K562 (cell line): ENCODE data around the gene TRIP12.

Source experiments
- ATF4 ChIP-seq: fragments of 450-650 bp; formaldehyde crosslinking; IDR thresholded peaks from 2 replicates; pipeline ENCODE4 v1.4.0; 2022; ENCODE audit warnings: mild to moderate bottlenecking, moderate library complexity
- BCL6 ChIP-seq: fragments of 250-450 bp; sonication (Bioruptor Pico); IDR thresholded peaks from 2 replicates; pipeline ENCODE4 v1.4.0; 2020
- GTF2F1 ChIP-seq: IDR thresholded peaks from 2 replicates; pipeline ENCODE4 v1.6.1; 2011; ENCODE audit warnings: low read depth, low read length, improper control_type of control experiment
- JUND ChIP-seq, 2 experiments: IDR thresholded peaks; 2 replicates in 1 of 2; 3 replicates in 1 of 2; pipeline ENCODE4 v1.6.1; 2011; ENCODE audit warnings: borderline replicate concordance in 2 of 2, low read depth in 2 of 2, low read length in 2 of 2, improper control_type of control experiment in 1 of 2, missing biosample characterization in 1 of 2, missing genetic modification characterization in 1 of 2, missing genetic modification reagents in 1 of 2
- RFX5 ChIP-seq: IDR thresholded peaks from 2 replicates; pipeline ENCODE4 v1.6.1; 2011; ENCODE audit warnings: low read depth, mild to moderate bottlenecking, improper control_type of control experiment, low read length
- SREBF1 ChIP-seq: fragments of 150-350 bp; IDR thresholded peaks from 2 replicates; pipeline ENCODE4 v1.6.1; 2014; ENCODE audit warnings: antibody characterized with exemption, low read depth, low read length, borderline replicate concordance
- TAF1 ChIP-seq: IDR thresholded peaks from 2 replicates; pipeline ENCODE4 v1.6.1; 2011; ENCODE audit warnings: mild to moderate bottlenecking, low read length, moderate library complexity; ENCODE audit not compliant: insufficient read depth, control insufficient read depth, severe bottlenecking; ENCODE audit errors: extremely low read depth
- ZNF589 ChIP-seq: fragments of 200-800 bp; sonication (Bioruptor generic); IDR thresholded peaks from 2 replicates; pipeline ENCODE4 v1.6.1; 2016; ENCODE audit warnings: low read depth, missing genetic modification characterization, missing compliant biosample characterization

DNA sequence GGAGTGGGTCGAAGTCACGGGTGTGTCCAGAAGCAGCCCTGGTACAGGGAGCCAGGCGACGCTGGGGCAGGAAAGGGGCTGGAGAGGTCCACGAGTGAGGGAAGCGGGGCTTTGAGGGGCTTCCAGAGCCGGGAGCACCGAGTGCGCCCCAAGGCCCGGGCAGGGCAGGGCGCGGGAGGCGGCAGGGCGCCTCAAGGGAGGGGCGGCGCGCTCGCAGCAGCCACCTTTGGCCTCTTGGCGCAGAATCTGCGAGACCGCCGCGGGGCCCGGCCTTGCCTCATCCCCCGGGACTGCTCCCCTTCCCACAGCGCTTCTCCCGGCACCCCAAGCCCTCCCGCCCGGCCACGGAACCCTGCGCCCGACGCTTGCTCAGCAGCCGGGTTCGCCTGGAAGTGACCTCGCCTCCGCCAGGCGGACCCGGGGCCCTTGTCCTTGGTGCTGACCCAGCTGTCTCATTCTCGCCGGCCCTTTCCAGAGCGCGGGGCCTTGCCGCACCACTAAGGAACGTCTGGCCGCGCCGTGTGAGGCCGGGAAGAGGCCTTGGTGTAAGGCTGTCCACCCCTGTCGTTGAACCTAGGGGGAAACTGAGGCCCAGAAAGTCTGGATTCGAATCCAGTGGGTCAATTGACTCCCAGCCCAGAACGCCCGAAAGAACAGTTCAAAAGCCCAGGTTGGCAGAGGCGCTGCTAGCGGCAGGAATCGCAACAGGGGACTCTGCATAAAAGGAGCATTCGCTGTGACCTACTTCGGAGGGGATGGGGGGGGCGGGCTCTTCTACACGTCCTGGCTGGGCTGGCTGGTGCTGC, 206.9 kb downstream of the TRIP12 start:
- no peak for TF ChIP-seq SREBF1
- TF ChIP-seq GTF2F1, result no peak
- TF ChIP-seq ATF4 (CRISPR knock-in tag), result no peak
- no peak for TF ChIP-seq TAF1
- TF ChIP-seq ZNF589 (CRISPR knock-in tag), result no peak
- TF ChIP-seq RFX5, result no peak
- TF ChIP-seq BCL6 (CRISPR knock-in tag), result no peak
- no peak for TF ChIP-seq JUND (IDR thresholded peaks at IDR 0.05; ENCODE audit: borderline replicate concordance, low read depth, low read length)
- TF ChIP-seq JUND (tag; IDR thresholded peaks at IDR 0.05; ENCODE audit: borderline replicate concordance, low read depth, low read length), result no peak
